H9 (cell line): ENCODE measurements around the gene MAPK11. TPM values are rescaled to one million over a fixed set of nuclear protein-coding genes. Genes with fewer than 3 reads are reported as not detected.

Source experiments
- DNase-seq: peaks from one replicate; pipeline ENCODE4 v3.0.0-alpha.2; 2017
- H2AFZ ChIP-seq: one replicate; pipeline ENCODE4 v1.6.1; 2013; ENCODE audit warnings: mild to moderate bottlenecking, low read length, control low read depth, moderate library complexity
- H2AK5ac ChIP-seq: 2 replicates; pipeline ENCODE4 v1.6.1; 2013; ENCODE audit warnings: low read length, control low read depth, mixed read lengths; ENCODE audit not compliant: insufficient read length
- H2BK120ac ChIP-seq: one replicate; pipeline ENCODE4 v1.6.1; 2013; ENCODE audit warnings: low read depth, mild to moderate bottlenecking, low read length, control low read depth, inconsistent platforms; ENCODE audit not compliant: poor library complexity, severe bottlenecking
- H2BK12ac ChIP-seq: 2 replicates; pipeline ENCODE4 v1.6.1; 2013; ENCODE audit warnings: low read length, control low read depth, mixed read lengths, low read depth; ENCODE audit not compliant: insufficient read length
- H2BK15ac ChIP-seq: 2 replicates; pipeline ENCODE4 v1.6.1; 2013; ENCODE audit warnings: low read depth, low read length, control low read depth
- H2BK20ac ChIP-seq: one replicate; pipeline ENCODE4 v1.6.1; 2013; ENCODE audit warnings: low read depth, mild to moderate bottlenecking, low read length, control low read depth, inconsistent platforms; ENCODE audit not compliant: poor library complexity, severe bottlenecking
- H2BK5ac ChIP-seq: 2 replicates; pipeline ENCODE4 v1.6.1; 2013; ENCODE audit warnings: low read length, control low read depth, mixed read lengths; ENCODE audit not compliant: insufficient read length
- H3K14ac ChIP-seq: 2 replicates; pipeline ENCODE4 v1.6.1; 2013; ENCODE audit warnings: low read length, control low read depth; ENCODE audit not compliant: insufficient read depth
- H3K18ac ChIP-seq: 2 replicates; pipeline ENCODE4 v1.6.1; 2013; ENCODE audit warnings: low read depth, mild to moderate bottlenecking, mixed read lengths, low read length, control low read depth; ENCODE audit not compliant: insufficient read length
- H3K23ac ChIP-seq: 2 replicates; pipeline ENCODE4 v1.6.1; 2013; ENCODE audit warnings: low read length, control low read depth, mixed read lengths, low read depth; ENCODE audit not compliant: insufficient read length
- H3K23me2 ChIP-seq: 2 replicates; pipeline ENCODE4 v1.6.1; 2013; ENCODE audit warnings: low read depth, mild to moderate bottlenecking, mixed read lengths, low read length, control low read depth; ENCODE audit not compliant: insufficient read length, poor library complexity, severe bottlenecking
- H3K27ac ChIP-seq: 2 replicates; pipeline ENCODE4 v1.5.1; 2013; ENCODE audit warnings: low read length, control low read depth, mixed read lengths, low read depth; ENCODE audit not compliant: insufficient read length
- H3K27me3 ChIP-seq: 2 replicates; pipeline ENCODE4 v1.6.1; 2013; ENCODE audit warnings: low read length, control low read depth, inconsistent platforms; ENCODE audit not compliant: insufficient read depth
- H3K4ac ChIP-seq: 2 replicates; pipeline ENCODE4 v1.6.1; 2013; ENCODE audit warnings: low read depth, mild to moderate bottlenecking, control low read depth, inconsistent platforms, low read length, moderate library complexity
- H3K4me1 ChIP-seq: 2 replicates; pipeline ENCODE4 v1.6.1; 2013; ENCODE audit warnings: low read length, control low read depth, inconsistent platforms; ENCODE audit not compliant: insufficient read depth
- H3K4me2 ChIP-seq: 2 replicates; pipeline ENCODE4 v1.6.1; 2013; ENCODE audit warnings: low read length, control low read depth, mixed read lengths; ENCODE audit not compliant: insufficient read length, insufficient read depth
- H3K56ac ChIP-seq: 2 replicates; pipeline ENCODE4 v1.6.1; 2013; ENCODE audit warnings: low read depth, mild to moderate bottlenecking, mixed read lengths, low read length, control low read depth; ENCODE audit not compliant: insufficient read length
- H3K79me1 ChIP-seq: 2 replicates; pipeline ENCODE4 v1.6.1; 2013; ENCODE audit warnings: low read depth, mild to moderate bottlenecking, moderate library complexity, low read length, control low read depth, inconsistent platforms; ENCODE audit not compliant: insufficient read depth, poor library complexity, severe bottlenecking
- H3K79me2 ChIP-seq: 2 replicates; pipeline ENCODE4 v1.6.1; 2013; ENCODE audit warnings: low read length, control low read depth, inconsistent platforms; ENCODE audit not compliant: insufficient read depth
- H3K9ac ChIP-seq: 2 replicates; pipeline ENCODE4 v1.6.1; 2013; ENCODE audit warnings: low read length, control low read depth, mixed read lengths; ENCODE audit not compliant: insufficient read length; ENCODE audit errors: extremely low read depth
- H3K9me3 ChIP-seq: one replicate; pipeline ENCODE4 v1.6.1; 2013; ENCODE audit warnings: low read depth, low read length, inconsistent platforms; ENCODE audit not compliant: control insufficient read depth
- H3T11ph ChIP-seq: one replicate; pipeline ENCODE4 v1.6.1; 2013; ENCODE audit warnings: mild to moderate bottlenecking, low read length, control low read depth, inconsistent platforms
- H4K20me1 ChIP-seq: one replicate; pipeline ENCODE4 v1.6.1; 2013; ENCODE audit not compliant: control insufficient read depth, insufficient read length, insufficient read depth
- H4K5ac ChIP-seq: 2 replicates; pipeline ENCODE4 v1.6.1; 2013; ENCODE audit warnings: low read depth, mild to moderate bottlenecking, mixed read lengths, low read length, control low read depth; ENCODE audit not compliant: insufficient read length
- H4K8ac ChIP-seq: replicated peaks from 2 replicates; pipeline ENCODE4 v1.6.1; 2013; ENCODE audit warnings: low read length, control low read depth, mixed read lengths, low read depth; ENCODE audit not compliant: insufficient read length
- H4K91ac ChIP-seq: 2 replicates; pipeline ENCODE4 v1.6.1; 2013; ENCODE audit warnings: low read depth, mild to moderate bottlenecking, moderate library complexity, mixed read lengths, low read length, control low read depth; ENCODE audit not compliant: insufficient read length
- H3K27ac Mint-ChIP-seq, 3 experiments: 2 replicates in 2 of 3; 3 replicates in 1 of 3; pipeline ENCODE4 v1.8.0; 2020 to 2021; ENCODE audit warnings: mixed read lengths in 3 of 3, mild to moderate bottlenecking in 1 of 3, moderate library complexity in 1 of 3
- H3K27me3 Mint-ChIP-seq: 2 replicates; pipeline ENCODE4 v1.8.0; 2021; ENCODE audit warnings: low read depth, mild to moderate bottlenecking, moderate library complexity, mixed read lengths
- H3K36me3 Mint-ChIP-seq, 3 experiments: 2 replicates in 2 of 3; 3 replicates in 1 of 3; pipeline ENCODE4 v1.8.0; 2020 to 2021; ENCODE audit warnings: low read depth in 3 of 3, mixed read lengths in 3 of 3; ENCODE audit not compliant: insufficient read depth in 1 of 3
- H3K4me1 Mint-ChIP-seq, 2 experiments: 2 replicates each; pipeline ENCODE4 v1.8.0; 2020; ENCODE audit warnings: mixed read lengths in 2 of 2
- H3K4me3 Mint-ChIP-seq, 2 experiments: 2 replicates in 1 of 2; 3 replicates in 1 of 2; pipeline ENCODE4 v1.8.0; 2020 to 2021; ENCODE audit warnings: mild to moderate bottlenecking in 2 of 2, mixed read lengths in 2 of 2, moderate library complexity in 1 of 2
- H3K9me3 Mint-ChIP-seq, 2 experiments: 2 replicates in 1 of 2; 3 replicates in 1 of 2; pipeline ENCODE4 v1.8.0; 2020; ENCODE audit warnings: mild to moderate bottlenecking in 2 of 2, mixed read lengths in 2 of 2, moderate library complexity in 1 of 2
- WGBS: extraction: QIAGEN DNeasy Blood & Tissue Kit; methylation state at CpG from one replicate; pipeline ENCODE4 v1.1.7; 2013; ENCODE audit warnings: missing lambda C conversion rate, low lambda C conversion rate, mixed read lengths; ENCODE audit not compliant: insufficient read length; ENCODE audit errors: extremely low coverage; 5-methylcytosine and 5-hydroxymethylcytosine counted together
- total RNA-seq: library from RNA; stranded (reverse); gene quantifications from 2 replicates; pipeline ENCODE4 v1.2.1, GENCODE V29; 2021
- TF ChIP-seq, protein P1 (sequence below): fragments of 200-600 bp; sonication (generic); conservative IDR thresholded peaks from 3 replicates; pipeline ENCODE4 v1.8.0; 2021; ENCODE audit warnings: antibody characterized with exemption, mild to moderate bottlenecking

The MAPK11 gene
- total RNA-seq, 1 experiment from 2014 or later = 1.5 TPM

DNA sequence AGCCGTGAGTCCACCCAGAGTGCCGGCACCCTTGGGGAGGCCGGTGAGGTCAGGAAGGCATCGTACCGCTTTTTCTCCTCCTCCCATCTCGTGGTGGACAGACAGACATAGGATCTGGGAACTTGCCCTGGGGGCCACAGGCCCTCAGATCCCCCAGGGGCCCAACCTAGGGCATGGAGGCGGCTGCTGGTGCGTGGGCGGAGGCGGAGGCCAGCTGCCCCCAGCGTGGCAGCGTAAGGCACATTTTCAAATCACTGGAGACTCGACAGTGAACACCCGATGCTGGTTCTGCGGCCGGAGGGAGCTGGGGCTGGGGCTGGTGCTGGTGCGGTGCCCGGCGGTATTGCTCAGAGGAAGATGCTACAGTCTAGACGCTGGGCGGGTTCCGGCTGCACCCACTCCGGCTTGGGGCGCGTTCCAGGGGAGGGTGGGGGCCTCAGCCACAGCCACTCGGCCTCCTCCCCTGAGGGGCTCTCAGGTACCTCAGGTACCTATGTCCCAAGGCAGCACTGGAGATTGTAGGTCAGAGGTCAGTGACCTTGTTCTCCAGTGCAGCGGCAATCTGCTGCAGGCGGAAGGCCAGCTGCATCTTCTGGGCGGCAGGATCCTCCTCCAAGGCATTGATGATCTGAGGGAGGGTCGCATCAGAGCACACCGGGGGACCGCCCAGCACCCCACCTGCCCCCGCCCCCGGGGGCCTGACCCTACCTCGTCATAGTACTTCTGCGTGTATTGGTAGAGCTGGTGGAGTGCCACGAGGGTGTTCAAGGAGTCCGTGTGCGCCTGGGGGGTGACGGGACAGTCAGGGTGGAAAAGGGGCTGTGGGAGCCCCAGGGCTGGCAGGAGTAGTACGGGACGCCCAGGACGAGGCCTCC lies 5.2 kb upstream of the MAPK11 start:
- Histone ChIP-seq H4K20me1 (no peaks in the 10 kb centered on the region), H4K91ac (no peak overlapping the region), H4K8ac (no peak overlapping the region), H2BK120ac (no peak overlapping the region), H3K23ac (no peak overlapping the region), H3K27ac (no peak overlapping the region), H3K18ac (no peak overlapping the region), H3K79me1 (no peaks in the 10 kb centered on the region), H3K4me2 (no peak overlapping the region), H3K4ac (no peak overlapping the region), H2BK12ac (no peak overlapping the region), H4K5ac (no peak overlapping the region), H2AFZ (no peak overlapping the region), H3K79me2 (no peaks in the 10 kb centered on the region), H2BK20ac (no peak overlapping the region), H3T11ph (no peak overlapping the region), H3K23me2 (peaks cover 5% of the 10 kb centered on the region), H2BK15ac (no peak overlapping the region), H3K9me3 (no peaks in the 10 kb centered on the region), H2BK5ac (no peak overlapping the region), H3K14ac (no peak overlapping the region), H3K4me1 (no peaks in the 10 kb centered on the region), H2AK5ac (no peak overlapping the region), H3K56ac (no peak overlapping the region), H3K27me3 (no peaks in the 10 kb centered on the region; the same call in 1 of the 2 replicates), H3K9ac (no peak overlapping the region)
- no peak overlapping the region for H3K27ac Mint-ChIP-seq
- H3K4me1 Mint-ChIP-seq = peaks cover 2 to 8% of the 10 kb centered on the region in 2 experiments; a peak in 1 of 4 replicates
- peaks cover 8 to 13% of the 10 kb centered on the region in 2 experiments for H3K9me3 Mint-ChIP-seq
- DNase-seq = no peak
- peaks cover 17% of the 10 kb centered on the region for H3K27me3 Mint-ChIP-seq
- peaks cover 33 to 54% (median 50%) of the 10 kb centered on the region in 3 experiments for H3K36me3 Mint-ChIP-seq
- H3K4me3 Mint-ChIP-seq = no peak overlapping the region
- TF ChIP-seq, protein P1, sequence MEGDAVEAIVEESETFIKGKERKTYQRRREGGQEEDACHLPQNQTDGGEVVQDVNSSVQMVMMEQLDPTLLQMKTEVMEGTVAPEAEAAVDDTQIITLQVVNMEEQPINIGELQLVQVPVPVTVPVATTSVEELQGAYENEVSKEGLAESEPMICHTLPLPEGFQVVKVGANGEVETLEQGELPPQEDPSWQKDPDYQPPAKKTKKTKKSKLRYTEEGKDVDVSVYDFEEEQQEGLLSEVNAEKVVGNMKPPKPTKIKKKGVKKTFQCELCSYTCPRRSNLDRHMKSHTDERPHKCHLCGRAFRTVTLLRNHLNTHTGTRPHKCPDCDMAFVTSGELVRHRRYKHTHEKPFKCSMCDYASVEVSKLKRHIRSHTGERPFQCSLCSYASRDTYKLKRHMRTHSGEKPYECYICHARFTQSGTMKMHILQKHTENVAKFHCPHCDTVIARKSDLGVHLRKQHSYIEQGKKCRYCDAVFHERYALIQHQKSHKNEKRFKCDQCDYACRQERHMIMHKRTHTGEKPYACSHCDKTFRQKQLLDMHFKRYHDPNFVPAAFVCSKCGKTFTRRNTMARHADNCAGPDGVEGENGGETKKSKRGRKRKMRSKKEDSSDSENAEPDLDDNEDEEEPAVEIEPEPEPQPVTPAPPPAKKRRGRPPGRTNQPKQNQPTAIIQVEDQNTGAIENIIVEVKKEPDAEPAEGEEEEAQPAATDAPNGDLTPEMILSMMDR = no peak
- WGBS = no CpG with 5 or more reads among the region's 43 CpGs
